ENCODE measurements around the gene YIPF5.

YIPF5 gene

GRCh38 chr5:144122641-144123040, 47.8 kb downstream of the YIPF5 start:
- DNase-seq (ENCODE audit: low spot score): no peak

GRCh38 chr5:144122081-144122480, 48.4 kb downstream of the YIPF5 start:
- DNase-seq (ENCODE audit: low spot score): no peak

GRCh38 chr5:144121577-144121976, 48.9 kb downstream of the YIPF5 start:
- DNase-seq (ENCODE audit: low spot score): no peak

- DNase-seq (ENCODE audit: low spot score): no peak
Observed at GRCh38 chr5:144120661-144121180, 49.7 kb downstream of the YIPF5 start.

- peak; percentile 17 for DNase-seq (ENCODE audit: low spot score)
Observed at GRCh38 chr5:144117412-144117811, 53.0 kb downstream of the YIPF5 start.

GRCh38 chr5:144114571-144114970, 55.9 kb downstream of the YIPF5 start:
- no peak for DNase-seq (ENCODE audit: low spot score)

Measured in iPS-NIHi11 (cell line).